ENCODE measurements around the gene PALM2AKAP2. TPM values are rescaled to one million over a fixed set of nuclear protein-coding genes. Genes with fewer than 3 reads are reported as not detected.

The PALM2AKAP2 gene
- total and polyA plus RNA-seq, 4 donors: 0.51 to 37.7 (median 9.7) TPM

- H3K27me3 ChIP-seq (ENCODE audit: control insufficient read depth in 3 of 3, insufficient read depth in 3 of 3, low read length in 2 of 3): no peaks in the 10 kb centered on the region
- H3K36me3 ChIP-seq (ENCODE audit: control insufficient read depth in 4 of 4, insufficient read depth in 4 of 4, low read length in 4 of 4): no peaks in the 10 kb centered on the region
- DNase-seq (no peak), ATAC-seq (ENCODE audit: insufficient read depth, low FRiP score) (no peak)
- no peak for TF ChIP-seq CTCF (IDR thresholded peaks at IDR 0.05; ENCODE audit: control extremely low read depth, extremely low read depth)
- H3K4me1 ChIP-seq (ENCODE audit: control insufficient read depth in 5 of 5, insufficient read depth in 5 of 5, low read length in 5 of 5): peaks cover 7 to 55% (median 44%) of the 10 kb centered on the region in 5 donors
- H3K9ac ChIP-seq (ENCODE audit: insufficient read depth in 1 of 2, low read length in 2 of 2): no peak overlapping the region
- H3K4me3 ChIP-seq: no peak overlapping the region
- H3K27ac ChIP-seq (ENCODE audit: low read depth in 1 of 2, low read length in 1 of 2): peak overlapping the region in 1 of 2 donors; percentile 49
- WGBS, 2 donors: 87 to 89% methylated on average over 4 of the region's 4 CpGs
- no peaks in the 10 kb centered on the region for H3K9me3 ChIP-seq (ENCODE audit: control insufficient read depth in 4 of 4, insufficient read depth in 3 of 4, low read length in 3 of 4)
These were observed 13.9 kb downstream of the PALM2AKAP2 start for GRCh38 chr9:109793921-109794320.

- peak overlapping the region; percentile 65 to 66 for H3K27ac ChIP-seq (ENCODE audit: low read depth in 1 of 2, low read length in 1 of 2)
- TF ChIP-seq CTCF (IDR thresholded peaks at IDR 0.05; ENCODE audit: control extremely low read depth, extremely low read depth): no peak
These were observed 14.5 kb downstream of the PALM2AKAP2 start for GRCh38 chr9:109794361-109795012.

GRCh38 chr9:109795613-109796012, 15.6 kb downstream of the PALM2AKAP2 start:
- Histone ChIP-seq H3K9ac (ENCODE audit: insufficient read depth in 1 of 2, low read length in 2 of 2) (no peak overlapping the region), H3K4me3 (no peak overlapping the region), H3K36me3 (ENCODE audit: control insufficient read depth in 4 of 4, insufficient read depth in 4 of 4, low read length in 4 of 4) (no peaks in the 10 kb centered on the region), H3K4me1 (ENCODE audit: control insufficient read depth in 5 of 5, insufficient read depth in 5 of 5, low read length in 5 of 5) (peaks cover 6 to 50% (median 30%) of the 10 kb centered on the region in 5 donors), H3K9me3 (ENCODE audit: control insufficient read depth in 4 of 4, insufficient read depth in 3 of 4, low read length in 3 of 4) (no peaks in the 10 kb centered on the region), H3K27ac (ENCODE audit: low read depth in 1 of 2, low read length in 1 of 2) (peak overlapping the region; percentile 42 to 56), H3K27me3 (ENCODE audit: control insufficient read depth in 3 of 3, insufficient read depth in 3 of 3, low read length in 2 of 3) (no peaks in the 10 kb centered on the region)
- DNase-seq (no peak), ATAC-seq (ENCODE audit: insufficient read depth, low FRiP score) (no peak)
- TF ChIP-seq CTCF (IDR thresholded peaks at IDR 0.05; ENCODE audit: control extremely low read depth, extremely low read depth): no peak
- WGBS, 2 donors: 79 to 93% methylated on average over 3 of the region's 3 CpGs

More at GRCh38 chr9:109794361-109795012, 14.5 kb downstream of the PALM2AKAP2 start:
- no peak overlapping the region for H3K9ac ChIP-seq (ENCODE audit: insufficient read depth in 1 of 2, low read length in 2 of 2)
- H3K36me3 ChIP-seq (ENCODE audit: control insufficient read depth in 4 of 4, insufficient read depth in 4 of 4, low read length in 4 of 4): no peaks in the 10 kb centered on the region
- no peaks in the 10 kb centered on the region for H3K9me3 ChIP-seq (ENCODE audit: control insufficient read depth in 4 of 4, insufficient read depth in 3 of 4, low read length in 3 of 4)
- no peaks in the 10 kb centered on the region for H3K27me3 ChIP-seq (ENCODE audit: control insufficient read depth in 3 of 3, insufficient read depth in 3 of 3, low read length in 2 of 3)
- peaks cover 5 to 49% (median 38%) of the 10 kb centered on the region in 5 donors for H3K4me1 ChIP-seq (ENCODE audit: control insufficient read depth in 5 of 5, insufficient read depth in 5 of 5, low read length in 5 of 5)
- ATAC-seq (ENCODE audit: insufficient read depth, low FRiP score): no peak
- no peak for DNase-seq
- H3K4me3 ChIP-seq: no peak overlapping the region
- WGBS, 2 donors: 69 to 84% methylated on average over 4 of the region's 4 CpGs

Data from lung (tissue), 12 donors.